IPS-15b (cell line): Measurements from ENCODE around the gene CYP3A4.

Source experiments
- H3K27me3 ChIP-seq: one replicate; pipeline ENCODE4 v1.6.1; 2013; ENCODE audit warnings: low read length; ENCODE audit not compliant: control insufficient read depth, insufficient read depth
- H3K36me3 ChIP-seq: one replicate; pipeline ENCODE4 v1.6.1; 2013; ENCODE audit warnings: low read length; ENCODE audit not compliant: control insufficient read depth, insufficient read depth
- H3K4me1 ChIP-seq: one replicate; pipeline ENCODE4 v1.6.1; 2013; ENCODE audit warnings: mild to moderate bottlenecking, low read length; ENCODE audit not compliant: control insufficient read depth, insufficient read depth
- H3K4me3 ChIP-seq: one replicate; pipeline ENCODE4 v1.5.1; 2013; ENCODE audit warnings: low read depth, low read length
- H3K9ac ChIP-seq: one replicate; pipeline ENCODE4 v1.6.1; 2013; ENCODE audit warnings: low read depth, mild to moderate bottlenecking, low read length
- H3K9me3 ChIP-seq: one replicate; pipeline ENCODE4 v1.6.1; 2013; ENCODE audit warnings: mild to moderate bottlenecking, low read length; ENCODE audit not compliant: control insufficient read depth, insufficient read depth

CYP3A4 gene

GRCh38 chr7:99784007-99784406, at the start of gene CYP3A4:
TSS of gene CYP3A4 (minus strand) at chr7:99784184. CDS start at chr7:99784081, 103 bp downstream.
- Histone ChIP-seq H3K4me3 (no peak within 1 kb of the TSS), H3K9me3 (no peaks in the 10 kb centered on the region), H3K27me3 (no peaks in the 10 kb centered on the region), H3K36me3 (no peaks in the 10 kb centered on the region), H3K9ac (no peak within 1 kb of the TSS), H3K4me1 (no peaks in the 10 kb centered on the region)

- no peaks in the 10 kb centered on the region for H3K4me1 ChIP-seq
- no peaks in the 10 kb centered on the region for H3K36me3 ChIP-seq
- no peak overlapping the region for H3K4me3 ChIP-seq
- no peaks in the 10 kb centered on the region for H3K9me3 ChIP-seq
- H3K27me3 ChIP-seq, result no peaks in the 10 kb centered on the region
- no peak overlapping the region for H3K9ac ChIP-seq
Measured at GRCh38 chr7:99833289-99833877, 49.4 kb upstream of the CYP3A4 start.

GRCh38 chr7:99831595-99831994, 47.6 kb upstream of the CYP3A4 start:
- no peaks in the 10 kb centered on the region for H3K9me3 ChIP-seq
- no peak overlapping the region for H3K4me3 ChIP-seq

GRCh38 chr7:99829524-99830160, 45.7 kb upstream of the CYP3A4 start:
- Histone ChIP-seq H3K36me3 (no peaks in the 10 kb centered on the region), H3K4me3 (no peak overlapping the region), H3K9me3 (no peaks in the 10 kb centered on the region), H3K4me1 (no peaks in the 10 kb centered on the region), H3K9ac (no peak overlapping the region), H3K27me3 (no peaks in the 10 kb centered on the region)

More at GRCh38 chr7:99831595-99831994, 47.6 kb upstream of the CYP3A4 start:
- Histone ChIP-seq H3K4me1 (no peaks in the 10 kb centered on the region), H3K36me3 (no peaks in the 10 kb centered on the region), H3K27me3 (no peaks in the 10 kb centered on the region), H3K9ac (no peak overlapping the region)

GRCh38 chr7:99828811-99829210, 44.8 kb upstream of the CYP3A4 start:
- Histone ChIP-seq H3K9me3 (no peaks in the 10 kb centered on the region), H3K4me3 (no peak overlapping the region), H3K36me3 (no peaks in the 10 kb centered on the region), H3K27me3 (no peaks in the 10 kb centered on the region), H3K4me1 (no peaks in the 10 kb centered on the region), H3K9ac (no peak overlapping the region)

GRCh38 chr7:99827040-99827778, 43.2 kb upstream of the CYP3A4 start:
- Histone ChIP-seq H3K9me3 (no peaks in the 10 kb centered on the region), H3K4me3 (no peak overlapping the region), H3K4me1 (no peaks in the 10 kb centered on the region), H3K9ac (no peak overlapping the region), H3K27me3 (no peaks in the 10 kb centered on the region), H3K36me3 (no peaks in the 10 kb centered on the region)

GRCh38 chr7:99825873-99826272, 41.9 kb upstream of the CYP3A4 start:
- H3K4me3 ChIP-seq, result no peak overlapping the region
- no peaks in the 10 kb centered on the region for H3K9me3 ChIP-seq
- H3K4me1 ChIP-seq, result no peaks in the 10 kb centered on the region
- H3K36me3 ChIP-seq, result no peaks in the 10 kb centered on the region
- no peak overlapping the region for H3K9ac ChIP-seq
- no peaks in the 10 kb centered on the region for H3K27me3 ChIP-seq

GRCh38 chr7:99825452-99825851, 41.5 kb upstream of the CYP3A4 start:
- H3K4me1 ChIP-seq, result no peaks in the 10 kb centered on the region
- H3K9me3 ChIP-seq, result no peaks in the 10 kb centered on the region
- no peak overlapping the region for H3K9ac ChIP-seq
- H3K27me3 ChIP-seq, result no peaks in the 10 kb centered on the region
- no peaks in the 10 kb centered on the region for H3K36me3 ChIP-seq
- no peak overlapping the region for H3K4me3 ChIP-seq

- no peaks in the 10 kb centered on the region for H3K9me3 ChIP-seq
- H3K9ac ChIP-seq, result no peak overlapping the region
- H3K4me1 ChIP-seq, result no peaks in the 10 kb centered on the region
- no peak overlapping the region for H3K4me3 ChIP-seq
- no peaks in the 10 kb centered on the region for H3K36me3 ChIP-seq
- no peaks in the 10 kb centered on the region for H3K27me3 ChIP-seq
Measured at GRCh38 chr7:99824091-99824490, 40.1 kb upstream of the CYP3A4 start.

GRCh38 chr7:99822731-99823718, 39.0 kb upstream of the CYP3A4 start:
- Histone ChIP-seq H3K36me3 (no peaks in the 10 kb centered on the region), H3K9ac (no peak overlapping the region), H3K4me1 (no peaks in the 10 kb centered on the region), H3K9me3 (no peaks in the 10 kb centered on the region), H3K4me3 (no peak overlapping the region), H3K27me3 (no peaks in the 10 kb centered on the region)

GRCh38 chr7:99820408-99821027, 36.5 kb upstream of the CYP3A4 start:
- H3K9ac ChIP-seq, result no peak overlapping the region
- no peaks in the 10 kb centered on the region for H3K27me3 ChIP-seq
- no peaks in the 10 kb centered on the region for H3K36me3 ChIP-seq
- no peak overlapping the region for H3K4me3 ChIP-seq
- H3K9me3 ChIP-seq, result no peaks in the 10 kb centered on the region
- H3K4me1 ChIP-seq, result no peaks in the 10 kb centered on the region
